SK-N-MC (cell line): ENCODE data around the gene ATAD3A.

Source experiments
- EZH2 ChIP-seq: fragments of 200-600 bp; sonication (generic); IDR thresholded peaks from one replicate; pipeline ENCODE4 v1.6.1; 2017; ENCODE audit warnings: antibody characterized with exemption
- FOXP2 ChIP-seq: optimal IDR thresholded peaks from 2 replicates; pipeline ENCODE3; 2011; ENCODE audit warnings: mild to moderate bottlenecking, moderate library complexity; ENCODE audit not compliant: insufficient read depth; ENCODE audit errors: extremely low read length, control extremely low read depth

DNA sequence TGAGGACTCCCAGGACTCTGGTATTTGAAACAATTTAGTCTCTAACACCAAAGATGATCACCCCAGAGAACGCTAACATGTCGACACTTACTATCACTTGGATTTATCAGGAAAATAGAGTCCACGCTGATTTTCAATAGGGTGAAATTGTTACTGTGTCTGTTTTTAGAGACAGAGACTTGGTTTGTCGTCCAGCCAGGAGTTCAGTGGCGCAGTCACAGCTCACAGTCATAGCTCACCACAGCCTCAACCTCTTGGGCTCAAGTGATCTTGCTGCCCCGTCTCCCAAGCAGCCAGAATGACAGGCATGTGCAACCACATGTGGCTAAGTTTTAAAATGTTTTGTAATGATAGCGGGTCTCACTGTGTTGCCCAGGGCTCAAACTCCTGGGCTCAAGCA lies 57.4 kb downstream of the ATAD3A start:
- TF ChIP-seq EZH2: no peak
- no peak for TF ChIP-seq FOXP2
